ENCODE measurements around the gene CRHR1.

CRHR1 gene

GRCh38 chr17:45845376-45846185 is 61.5 kb downstream of the CRHR1 start:
- H3K4me3 ChIP-seq (ENCODE audit: low read length), result no peak overlapping the region
- TF ChIP-seq ZNF274 (IDR thresholded peaks at IDR 0.05; ENCODE audit: low read depth, low read length), result no peak

- no peak for TF ChIP-seq ZNF274 (IDR thresholded peaks at IDR 0.05; ENCODE audit: low read depth, low read length)
- no peak overlapping the region for H3K4me3 ChIP-seq (ENCODE audit: low read length)
These were observed 62.1 kb downstream of the CRHR1 start for GRCh38 chr17:45846223-45846622.

GRCh38 chr17:45846646-45847045 is 62.5 kb downstream of the CRHR1 start:
- TF ChIP-seq ZNF274 (IDR thresholded peaks at IDR 0.05; ENCODE audit: low read depth, low read length), result no peak
- H3K4me3 ChIP-seq (ENCODE audit: low read length), result no peak overlapping the region

- TF ChIP-seq ZNF274 (IDR thresholded peaks at IDR 0.05; ENCODE audit: low read depth, low read length), result no peak
- H3K4me3 ChIP-seq (ENCODE audit: low read length), result no peak overlapping the region
These were observed 63.0 kb downstream of the CRHR1 start for GRCh38 chr17:45847101-45847500.

- TF ChIP-seq ZNF274 (IDR thresholded peaks at IDR 0.05; ENCODE audit: low read depth, low read length), result no peak
- H3K4me3 ChIP-seq (ENCODE audit: low read length), result no peak overlapping the region
These were observed 63.6 kb downstream of the CRHR1 start for GRCh38 chr17:45847747-45848146.

- H3K4me3 ChIP-seq (ENCODE audit: low read length), result no peak overlapping the region
- TF ChIP-seq ZNF274 (IDR thresholded peaks at IDR 0.05; ENCODE audit: low read depth, low read length), result no peak
These were observed 64.3 kb downstream of the CRHR1 start for GRCh38 chr17:45848405-45848804.

- TF ChIP-seq ZNF274 (IDR thresholded peaks at IDR 0.05; ENCODE audit: low read depth, low read length), result no peak
- no peak overlapping the region for H3K4me3 ChIP-seq (ENCODE audit: low read length)
These were observed 64.9 kb downstream of the CRHR1 start for GRCh38 chr17:45848868-45849535.

- no peak overlapping the region for H3K4me3 ChIP-seq (ENCODE audit: low read length)
These were observed 65.4 kb downstream of the CRHR1 start for GRCh38 chr17:45849536-45849990.

GRCh38 chr17:45850011-45850410 is 65.9 kb downstream of the CRHR1 start:
- TF ChIP-seq ZNF274 (IDR thresholded peaks at IDR 0.05; ENCODE audit: low read depth, low read length), result no peak
- no peak overlapping the region for H3K4me3 ChIP-seq (ENCODE audit: low read length)

More at GRCh38 chr17:45849536-45849990, 65.4 kb downstream of the CRHR1 start:
- no peak for TF ChIP-seq ZNF274 (IDR thresholded peaks at IDR 0.05; ENCODE audit: low read depth, low read length)

GRCh38 chr17:45850468-45850867 is 66.3 kb downstream of the CRHR1 start:
- H3K4me3 ChIP-seq (ENCODE audit: low read length), result no peak overlapping the region
- no peak for TF ChIP-seq ZNF274 (IDR thresholded peaks at IDR 0.05; ENCODE audit: low read depth, low read length)

GRCh38 chr17:45851022-45851421 is 66.9 kb downstream of the CRHR1 start:
- TF ChIP-seq ZNF274 (IDR thresholded peaks at IDR 0.05; ENCODE audit: low read depth, low read length), result no peak
- no peak overlapping the region for H3K4me3 ChIP-seq (ENCODE audit: low read length)

GRCh38 chr17:45851464-45851863 is 67.3 kb downstream of the CRHR1 start:
- no peak overlapping the region for H3K4me3 ChIP-seq (ENCODE audit: low read length)
- no peak for TF ChIP-seq ZNF274 (IDR thresholded peaks at IDR 0.05; ENCODE audit: low read depth, low read length)

GRCh38 chr17:45851873-45852272 is 67.8 kb downstream of the CRHR1 start:
- H3K4me3 ChIP-seq (ENCODE audit: low read length), result no peak overlapping the region
- TF ChIP-seq ZNF274 (IDR thresholded peaks at IDR 0.05; ENCODE audit: low read depth, low read length), result no peak

GRCh38 chr17:45852535-45853297 is 68.6 kb downstream of the CRHR1 start:
- no peak overlapping the region for H3K4me3 ChIP-seq (ENCODE audit: low read length)
- no peak for TF ChIP-seq ZNF274 (IDR thresholded peaks at IDR 0.05; ENCODE audit: low read depth, low read length)

All from GM08714 (cell line).